Ovary (tissue), 3 donors: ENCODE data around the gene P4HB.

Experiments
- CTCF ChIP-seq, 3 donors: fragments of 450-650 bp in 2 of 3; fragments of 200-600 bp in 1 of 3; IDR thresholded peaks; one replicate each; pipeline versions ENCODE4 v1.5.1 to v1.8.0; 2016 to 2022; ENCODE audit warnings: antibody characterized with exemption in 3 of 3, mild to moderate bottlenecking in 1 of 3
- POLR2A ChIP-seq: fragments of 450-650 bp; IDR thresholded peaks from one replicate; pipeline ENCODE4 v1.6.1; 2017; ENCODE audit warnings: antibody characterized with exemption, mild to moderate bottlenecking, moderate library complexity
- donor health status: DM: no; HTN: no; CAD: no.

- no peak for TF ChIP-seq CTCF (IDR thresholded peaks at IDR 0.05)
- no peak for TF ChIP-seq POLR2A
Measured at GRCh38 chr17:81889602-81890001, 29.3 kb upstream of the P4HB start.
